Ectodermal cell (in vitro differentiated cells): ENCODE measurements around the gene IGSF3.
"Not testable (repeated sequence)": the region's sequence is repeated elsewhere in the genome, so short reads cannot be mapped to it uniquely, and the experiment has no call there.

Source experiments
- H3K27ac ChIP-seq: 2 replicates; pipeline ENCODE4 v1.7.0; 2013; ENCODE audit warnings: mild to moderate bottlenecking, low read depth, low read length; ENCODE audit not compliant: insufficient read depth, poor library complexity, severe bottlenecking
- H3K27me3 ChIP-seq: 2 replicates; pipeline ENCODE4 v1.7.0; 2013; ENCODE audit warnings: mild to moderate bottlenecking, low read length; ENCODE audit not compliant: insufficient read depth, control insufficient read depth, poor library complexity, severe bottlenecking
- H3K36me3 ChIP-seq: one replicate; pipeline ENCODE4 v1.7.0; 2013; ENCODE audit warnings: low read length; ENCODE audit not compliant: control insufficient read depth, insufficient read depth
- H3K4me1 ChIP-seq: one replicate; pipeline ENCODE4 v1.7.0; 2013; ENCODE audit warnings: low read length; ENCODE audit not compliant: control insufficient read depth, insufficient read depth
- H3K4me3 ChIP-seq: 2 replicates; pipeline ENCODE4 v1.7.0; 2013; ENCODE audit warnings: low read depth, low read length, control low read depth; ENCODE audit not compliant: insufficient read depth
- H3K9me3 ChIP-seq: 2 replicates; pipeline ENCODE4 v1.7.0; 2013; ENCODE audit warnings: mild to moderate bottlenecking, low read length, moderate library complexity; ENCODE audit not compliant: control insufficient read depth
- WGBS, 2 experiments: methylation state at CpG; one replicate each; pipeline ENCODE4 v1.1.7; 2013; ENCODE audit warnings: missing lambda C conversion rate in 2 of 2; 5-methylcytosine and 5-hydroxymethylcytosine counted together

The IGSF3 gene

GRCh38 chr1:116631996-116632925 is 35.3 kb downstream of the IGSF3 start:
- 86 to 89% methylated on average over 7 to 9 of the region's 10 CpGs for WGBS, 2 experiments
- H3K36me3 ChIP-seq, H3K27me3 ChIP-seq, H3K4me1 ChIP-seq, H3K9me3 ChIP-seq, H3K27ac ChIP-seq, H3K4me3 ChIP-seq: not testable (repeated sequence)

- H3K36me3 ChIP-seq, H3K27ac ChIP-seq, H3K4me1 ChIP-seq: not testable (repeated sequence)
These were observed 36.0 kb downstream of the IGSF3 start for GRCh38 chr1:116631554-116631953.

DNA sequence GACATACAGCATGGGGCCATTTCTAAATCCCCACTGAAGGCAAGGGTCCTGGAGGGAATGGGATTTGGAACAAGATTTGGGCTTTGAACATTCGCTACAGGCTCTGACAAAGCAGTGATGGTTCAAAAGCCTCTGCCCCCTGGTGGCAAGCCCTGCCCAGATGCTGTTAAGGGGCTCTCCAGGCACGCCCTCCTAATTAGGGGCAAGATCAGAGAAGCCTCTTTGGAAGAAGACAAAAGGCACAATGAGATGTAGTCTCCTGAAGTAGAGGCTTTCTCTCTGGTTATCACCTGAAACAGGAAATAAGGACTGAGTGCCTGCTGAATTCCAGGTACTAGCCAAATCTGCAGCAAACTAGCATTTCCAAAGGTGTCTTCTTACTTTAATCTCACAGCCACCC is 37.5 kb downstream of the IGSF3 start:
- H3K4me1 ChIP-seq, H3K27me3 ChIP-seq, H3K4me3 ChIP-seq, H3K36me3 ChIP-seq, H3K27ac ChIP-seq, H3K9me3 ChIP-seq: not testable (repeated sequence)
- 10 to 23% methylated on average over 2 of the region's 2 CpGs for WGBS, 2 experiments

More at GRCh38 chr1:116631554-116631953, 36.0 kb downstream of the IGSF3 start:
- WGBS, 2 experiments = 90% methylated on average over 2 of the region's 2 CpGs
- not testable (repeated sequence) for H3K4me3 ChIP-seq, H3K9me3 ChIP-seq, H3K27me3 ChIP-seq

- H3K27me3 ChIP-seq, H3K4me1 ChIP-seq, H3K27ac ChIP-seq, H3K36me3 ChIP-seq, H3K4me3 ChIP-seq, H3K9me3 ChIP-seq: not testable (repeated sequence)
- WGBS, 2 experiments = 88 to 97% methylated on average over 2 of the region's 2 CpGs
These were observed 38.1 kb downstream of the IGSF3 start for GRCh38 chr1:116629441-116629840.

DNA sequence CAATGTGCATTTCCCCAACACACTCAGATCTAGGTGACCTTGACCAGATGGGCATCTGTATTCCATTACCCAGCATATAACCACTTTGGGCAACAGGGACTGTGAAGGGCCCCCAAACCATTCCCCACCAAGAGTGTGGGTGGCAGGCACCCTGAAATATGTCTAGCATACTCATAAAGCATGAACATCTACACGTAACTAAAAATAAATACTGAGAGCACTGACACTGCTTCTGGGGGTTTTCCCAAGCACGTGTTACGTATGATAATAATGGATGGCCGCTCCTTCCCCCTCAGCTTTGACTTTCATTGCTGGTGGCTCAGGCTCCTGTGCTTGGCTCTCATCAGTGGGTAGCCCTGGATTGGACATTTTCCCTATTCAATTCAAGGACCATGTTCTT is 39.1 kb downstream of the IGSF3 start:
- Histone ChIP-seq H3K9me3 (no peaks in the 10 kb centered on the region), H3K27ac (no peak overlapping the region)
- 95% methylated on average over 4 of the region's 4 CpGs for WGBS, 2 experiments

GRCh38 chr1:116627357-116627756 is 40.2 kb downstream of the IGSF3 start:
- not testable (repeated sequence) for H3K4me1 ChIP-seq, H3K4me3 ChIP-seq, H3K9me3 ChIP-seq, H3K36me3 ChIP-seq, H3K27ac ChIP-seq, H3K27me3 ChIP-seq
- 61 to 73% methylated on average over 6 to 7 of the region's 7 CpGs for WGBS, 2 experiments

More for the DNA sequence above, 39.1 kb downstream of the IGSF3 start:
- no peaks in the 10 kb centered on the region for H3K36me3 ChIP-seq
- peaks cover 5% of the 10 kb centered on the region for H3K4me1 ChIP-seq
- H3K27me3 ChIP-seq = peaks cover 5% of the 10 kb centered on the region
- no peak overlapping the region for H3K4me3 ChIP-seq

GRCh38 chr1:116626915-116627314 is 40.6 kb downstream of the IGSF3 start:
- H3K27ac ChIP-seq, H3K36me3 ChIP-seq, H3K4me1 ChIP-seq, H3K27me3 ChIP-seq, H3K9me3 ChIP-seq, H3K4me3 ChIP-seq: not testable (repeated sequence)
- WGBS, 2 experiments = 89 to 91% methylated on average over 7 of the region's 7 CpGs

DNA sequence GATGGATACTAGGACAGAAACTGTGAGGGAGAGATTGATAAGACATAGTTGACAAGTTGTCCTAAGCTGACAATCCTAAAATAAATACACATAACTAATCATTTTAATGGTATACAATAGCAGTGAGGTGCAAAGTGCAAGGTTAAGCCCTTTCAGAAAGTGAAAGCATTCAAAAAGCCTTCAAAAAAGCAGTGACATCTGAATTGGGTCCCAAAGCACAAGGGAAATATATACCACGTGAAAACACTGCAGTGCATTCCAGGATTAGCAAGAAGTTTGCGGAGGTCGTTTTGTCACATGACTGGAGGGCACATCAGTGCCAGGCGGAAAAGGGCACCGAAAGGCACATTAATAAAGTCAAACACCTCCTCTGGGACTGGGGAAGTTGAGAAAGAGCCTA is 42.4 kb downstream of the IGSF3 start:
- H3K27me3 ChIP-seq, H3K4me1 ChIP-seq, H3K9me3 ChIP-seq, H3K4me3 ChIP-seq, H3K36me3 ChIP-seq, H3K27ac ChIP-seq: not testable (repeated sequence)
- WGBS, 2 experiments = 91 to 92% methylated on average over 5 of the region's 5 CpGs

DNA sequence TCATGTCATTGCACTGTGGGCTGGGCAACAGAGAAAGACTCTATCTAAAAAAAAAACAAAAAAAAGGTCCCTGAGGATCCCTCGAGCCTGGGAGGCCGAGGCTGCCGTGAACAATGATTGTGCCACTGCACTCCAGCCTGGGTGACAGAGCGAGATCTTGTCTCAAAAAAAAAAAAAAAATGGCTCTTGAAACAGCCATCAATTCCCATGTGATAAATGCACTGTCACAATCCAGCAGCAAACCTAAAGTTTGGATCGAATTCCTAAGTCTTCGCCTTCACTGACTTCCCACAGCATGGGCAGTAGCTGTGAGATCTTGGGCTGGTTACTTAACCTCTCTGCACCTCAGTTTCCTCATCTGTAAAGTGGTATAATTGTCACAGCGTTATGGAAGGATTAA is 43.5 kb downstream of the IGSF3 start:
- Histone ChIP-seq H3K4me3 (no peak overlapping the region), H3K36me3 (no peaks in the 10 kb centered on the region), H3K4me1 (no peaks in the 10 kb centered on the region), H3K27ac (no peak overlapping the region), H3K9me3 (no peaks in the 10 kb centered on the region), H3K27me3 (peaks cover 5% of the 10 kb centered on the region)
- 92 to 94% methylated on average over 6 to 7 of the region's 7 CpGs for WGBS, 2 experiments

GRCh38 chr1:116622496-116622895 is 45.0 kb downstream of the IGSF3 start:
- H3K27ac ChIP-seq, H3K4me1 ChIP-seq, H3K36me3 ChIP-seq, H3K27me3 ChIP-seq, H3K9me3 ChIP-seq, H3K4me3 ChIP-seq: not testable (repeated sequence)
- WGBS, 2 experiments = 96 to 100% methylated on average over 2 of the region's 2 CpGs
